ENCODE measurements around the gene F10. TPM values are rescaled to one million over a fixed set of nuclear protein-coding genes. Genes with fewer than 3 reads are reported as not detected.

F10 gene
- total and polyA plus RNA-seq, 4 donors, result 85.3 to 199 (median 117) TPM

- Histone ChIP-seq H3K27ac (ENCODE audit: low read depth in 1 of 2, low read length in 2 of 2) (no peak overlapping the region), H3K36me3 (ENCODE audit: control insufficient read depth in 4 of 4, insufficient read depth in 3 of 4, low read depth in 1 of 4, low read length in 3 of 4) (peaks cover 0 to 33% (median 5%) of the 10 kb centered on the region in 4 donors), H3K9me3 (ENCODE audit: control insufficient read depth in 4 of 4, low read length in 3 of 4) (no peaks in the 10 kb centered on the region), H3K9ac (ENCODE audit: low read depth in 1 of 2, low read length in 2 of 2) (no peak overlapping the region), H3K4me3 (ENCODE audit: low read depth in 1 of 3, low read length in 3 of 3) (no peak overlapping the region), H3K4me1 (ENCODE audit: control insufficient read depth in 4 of 4, insufficient read depth in 4 of 4, low read length in 3 of 4) (no peaks in the 10 kb centered on the region), H3K27me3 (ENCODE audit: control insufficient read depth in 4 of 4, insufficient read depth in 4 of 4, low read length in 3 of 4) (no peaks in the 10 kb centered on the region)
- WGBS, result 95% methylated on average over 13 of the region's 13 CpGs
- DNase-seq (ENCODE audit: low spot score), result no peak
- TF ChIP-seq TAF1 (conservative IDR thresholded peaks at IDR 0.05), result no peak
- TF ChIP-seq MAX (IDR thresholded peaks at IDR 0.05), result no peak
- no peak for TF ChIP-seq HNF4A (conservative IDR thresholded peaks at IDR 0.05)
- no peak for TF ChIP-seq CTCF (IDR thresholded peaks at IDR 0.05; ENCODE audit: low read depth, low read length, missing input control)
- TF ChIP-seq FOXA1 (IDR thresholded peaks at IDR 0.05), result no peak
- no peak for TF ChIP-seq REST (IDR thresholded peaks at IDR 0.05)
These were observed 32.2 kb upstream of the F10 start for GRCh38 chr13:113090415-113090770.

- H3K27me3 ChIP-seq (ENCODE audit: control insufficient read depth in 4 of 4, insufficient read depth in 4 of 4, low read length in 3 of 4), result no peaks in the 10 kb centered on the region
- peaks cover 0 to 33% (median 5%) of the 10 kb centered on the region in 4 donors for H3K36me3 ChIP-seq (ENCODE audit: control insufficient read depth in 4 of 4, insufficient read depth in 3 of 4, low read depth in 1 of 4, low read length in 3 of 4)
- H3K9me3 ChIP-seq (ENCODE audit: control insufficient read depth in 4 of 4, low read length in 3 of 4), result no peaks in the 10 kb centered on the region
- no peak for DNase-seq (ENCODE audit: low spot score)
- no peak overlapping the region for H3K9ac ChIP-seq (ENCODE audit: low read depth in 1 of 2, low read length in 2 of 2)
- 96% methylated on average over 24 of the region's 24 CpGs for WGBS
- H3K4me3 ChIP-seq (ENCODE audit: low read depth in 1 of 3, low read length in 3 of 3), result no peak overlapping the region
- no peaks in the 10 kb centered on the region for H3K4me1 ChIP-seq (ENCODE audit: control insufficient read depth in 4 of 4, insufficient read depth in 4 of 4, low read length in 3 of 4)
- TF ChIP-seq FOXA1 (IDR thresholded peaks at IDR 0.05) (no peak), RAD21 (IDR thresholded peaks at IDR 0.05) (no peak), ZBTB33 (IDR thresholded peaks at IDR 0.05) (no peak), EGR1 (IDR thresholded peaks at IDR 0.05; ENCODE audit: low read depth in 2 of 2) (no peak), CTCF (IDR thresholded peaks at IDR 0.05; ENCODE audit: low read depth, low read length, missing input control) (no peak), MAX (IDR thresholded peaks at IDR 0.05) (no peak), RXRA (IDR thresholded peaks at IDR 0.05) (no peak), REST (IDR thresholded peaks at IDR 0.05) (no peak), HNF4G (IDR thresholded peaks at IDR 0.05) (no peak), FOXA2 (IDR thresholded peaks at IDR 0.05) (no peak), YY1 (IDR thresholded peaks at IDR 0.05) (no peak), NR2F2 (IDR thresholded peaks at IDR 0.05) (no peak)
- no peak overlapping the region for H3K27ac ChIP-seq (ENCODE audit: low read depth in 1 of 2, low read length in 2 of 2)
These were observed 31.8 kb upstream of the F10 start for GRCh38 chr13:113090806-113091205.
